Esophagus muscularis mucosa (tissue), 3 donors: ENCODE results near the gene FAM193A.

ENCODE experiments used
- POLR2A ChIP-seq: fragments of 450-650 bp; IDR thresholded peaks from one replicate; pipeline ENCODE4 v1.6.1; 2017; ENCODE audit warnings: antibody characterized with exemption, moderate library complexity, mild to moderate bottlenecking, low read depth
- TF ChIP-seq, protein P1 (sequence below), 3 experiments: fragments of 200-600 bp in 2 of 3; fragments of 450-650 bp in 1 of 3; sonication (generic) in 2 of 3; IDR thresholded peaks; one replicate each; pipeline ENCODE4 v1.5.1; 2017 to 2019; ENCODE audit warnings: antibody characterized with exemption in 3 of 3, mild to moderate bottlenecking in 2 of 3, moderate library complexity in 1 of 3

DNA sequence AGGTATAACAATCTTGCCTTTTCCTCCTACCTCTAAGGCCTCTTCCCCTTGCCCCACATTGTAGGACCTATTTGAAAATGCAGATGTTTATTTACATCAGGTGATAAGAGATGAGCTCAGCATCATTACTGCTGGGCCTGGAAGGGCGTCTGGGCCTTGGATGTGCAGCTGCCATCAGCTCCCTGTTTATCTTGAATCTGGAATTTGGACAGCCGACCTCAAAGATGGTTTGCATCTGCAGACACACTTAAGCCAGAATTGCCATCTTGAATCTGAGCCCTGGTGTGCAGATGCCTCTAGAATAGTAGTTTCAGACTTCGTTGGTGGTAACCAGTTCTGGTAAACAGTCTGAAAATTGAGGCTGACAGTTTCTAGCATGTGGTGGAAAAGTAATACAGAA is 59.0 kb downstream of the FAM193A start:
- TF ChIP-seq, protein P1, sequence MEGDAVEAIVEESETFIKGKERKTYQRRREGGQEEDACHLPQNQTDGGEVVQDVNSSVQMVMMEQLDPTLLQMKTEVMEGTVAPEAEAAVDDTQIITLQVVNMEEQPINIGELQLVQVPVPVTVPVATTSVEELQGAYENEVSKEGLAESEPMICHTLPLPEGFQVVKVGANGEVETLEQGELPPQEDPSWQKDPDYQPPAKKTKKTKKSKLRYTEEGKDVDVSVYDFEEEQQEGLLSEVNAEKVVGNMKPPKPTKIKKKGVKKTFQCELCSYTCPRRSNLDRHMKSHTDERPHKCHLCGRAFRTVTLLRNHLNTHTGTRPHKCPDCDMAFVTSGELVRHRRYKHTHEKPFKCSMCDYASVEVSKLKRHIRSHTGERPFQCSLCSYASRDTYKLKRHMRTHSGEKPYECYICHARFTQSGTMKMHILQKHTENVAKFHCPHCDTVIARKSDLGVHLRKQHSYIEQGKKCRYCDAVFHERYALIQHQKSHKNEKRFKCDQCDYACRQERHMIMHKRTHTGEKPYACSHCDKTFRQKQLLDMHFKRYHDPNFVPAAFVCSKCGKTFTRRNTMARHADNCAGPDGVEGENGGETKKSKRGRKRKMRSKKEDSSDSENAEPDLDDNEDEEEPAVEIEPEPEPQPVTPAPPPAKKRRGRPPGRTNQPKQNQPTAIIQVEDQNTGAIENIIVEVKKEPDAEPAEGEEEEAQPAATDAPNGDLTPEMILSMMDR (IDR thresholded peaks at IDR 0.05) = no peak
- TF ChIP-seq POLR2A = no peak
